ENCODE results near the gene CYP24A1. TPM values are rescaled to one million over a fixed set of nuclear protein-coding genes. Genes with fewer than 3 reads are reported as not detected.

The CYP24A1 gene
- total and polyA plus RNA-seq, 2 of the 13 experiments (the other 11 are each of a cell fraction or from before 2014, with no cell fraction given), result 9.4 to 32.7 TPM

GRCh38 chr20:54209216-54209813 lies 35.5 kb upstream of the CYP24A1 start (continued):
- TF ChIP-seq, protein P1, sequence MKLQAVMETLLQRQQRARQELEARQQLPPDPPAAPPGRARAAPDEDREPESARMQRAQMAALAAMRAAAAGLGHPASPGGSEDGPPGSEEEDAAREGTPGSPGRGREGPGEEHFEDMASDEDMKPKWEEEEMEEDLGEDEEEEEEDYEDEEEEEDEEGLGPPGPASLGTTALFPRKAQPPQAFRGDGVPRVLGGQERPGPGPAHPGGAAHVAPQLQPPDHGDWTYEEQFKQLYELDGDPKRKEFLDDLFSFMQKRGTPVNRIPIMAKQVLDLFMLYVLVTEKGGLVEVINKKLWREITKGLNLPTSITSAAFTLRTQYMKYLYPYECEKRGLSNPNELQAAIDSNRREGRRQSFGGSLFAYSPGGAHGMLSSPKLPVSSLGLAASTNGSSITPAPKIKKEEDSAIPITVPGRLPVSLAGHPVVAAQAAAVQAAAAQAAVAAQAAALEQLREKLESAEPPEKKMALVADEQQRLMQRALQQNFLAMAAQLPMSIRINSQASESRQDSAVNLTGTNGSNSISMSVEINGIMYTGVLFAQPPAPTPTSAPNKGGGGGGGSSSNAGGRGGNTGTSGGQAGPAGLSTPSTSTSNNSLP (IDR thresholded peaks at IDR 0.05; ENCODE audit: low read depth, low read length), result no peak
- TF ChIP-seq, protein P2, sequence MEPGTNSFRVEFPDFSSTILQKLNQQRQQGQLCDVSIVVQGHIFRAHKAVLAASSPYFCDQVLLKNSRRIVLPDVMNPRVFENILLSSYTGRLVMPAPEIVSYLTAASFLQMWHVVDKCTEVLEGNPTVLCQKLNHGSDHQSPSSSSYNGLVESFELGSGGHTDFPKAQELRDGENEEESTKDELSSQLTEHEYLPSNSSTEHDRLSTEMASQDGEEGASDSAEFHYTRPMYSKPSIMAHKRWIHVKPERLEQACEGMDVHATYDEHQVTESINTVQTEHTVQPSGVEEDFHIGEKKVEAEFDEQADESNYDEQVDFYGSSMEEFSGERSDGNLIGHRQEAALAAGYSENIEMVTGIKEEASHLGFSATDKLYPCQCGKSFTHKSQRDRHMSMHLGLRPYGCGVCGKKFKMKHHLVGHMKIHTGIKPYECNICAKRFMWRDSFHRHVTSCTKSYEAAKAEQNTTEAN (CRISPR knock-in tag; conservative IDR thresholded peaks at IDR 0.05), result no peak
- no peak for TF ChIP-seq BRD4 (CRISPR knock-in tag; IDR thresholded peaks at IDR 0.05)
- 0 out of 2 replicates have a peak, but pooled peaks have one; percentile 63 for TF ChIP-seq ZNF615 (CRISPR knock-in tag; IDR thresholded peaks at IDR 0.05; ENCODE audit: borderline replicate concordance)
- no peak for TF ChIP-seq SPEN (CRISPR knock-in tag; IDR thresholded peaks at IDR 0.05; ENCODE audit: low read depth)
- no peak for TF ChIP-seq ARHGAP35 (CRISPR knock-in tag; IDR thresholded peaks at IDR 0.05; ENCODE audit: borderline replicate concordance)
- TF ChIP-seq ZBTB10 (CRISPR knock-in tag; IDR thresholded peaks at IDR 0.05; ENCODE audit: borderline replicate concordance), result no peak
- no peak for TF ChIP-seq E2F1 (CRISPR knock-in tag; IDR thresholded peaks at IDR 0.05)
- 0 out of 2 replicates have a peak, but pooled peaks have one; percentile 10 for TF ChIP-seq ISL2 (CRISPR knock-in tag; IDR thresholded peaks at IDR 0.05)
- no peak for TF ChIP-seq KLF16 (CRISPR knock-in tag; IDR thresholded peaks at IDR 0.05)
- TF ChIP-seq ZNF136 (CRISPR knock-in tag; IDR thresholded peaks at IDR 0.05; ENCODE audit: low read depth), result 0 out of 2 replicates have a peak, but pooled peaks have one; percentile 55
- no peak for TF ChIP-seq ZBTB44 (CRISPR knock-in tag; IDR thresholded peaks at IDR 0.05)
- TF ChIP-seq ZBTB34 (CRISPR knock-in tag; IDR thresholded peaks at IDR 0.05), result no peak
- no peak for TF ChIP-seq SP2 (CRISPR knock-in tag; IDR thresholded peaks at IDR 0.05)
- 0 out of 2 replicates have a peak, but pooled peaks have one; percentile 23 for TF ChIP-seq MIXL1 (CRISPR knock-in tag; IDR thresholded peaks at IDR 0.05)
- TF ChIP-seq KLF11 (CRISPR knock-in tag; IDR thresholded peaks at IDR 0.05), result peak; percentile 29; the same call in 1 of the 2 replicates
- TF ChIP-seq CC2D1A (CRISPR knock-in tag; IDR thresholded peaks at IDR 0.05), result no peak
- no peak for TF ChIP-seq ZSCAN25 (CRISPR knock-in tag; IDR thresholded peaks at IDR 0.05)
- TF ChIP-seq ZKSCAN8 (CRISPR knock-in tag; IDR thresholded peaks at IDR 0.05; ENCODE audit: borderline replicate concordance), result no peak
- TF ChIP-seq EHMT2 (IDR thresholded peaks at IDR 0.05; ENCODE audit: borderline replicate concordance, low read depth, low read length), result no peak
